ENCODE results near the gene SARNP. TPM values are rescaled to one million over a fixed set of nuclear protein-coding genes. Genes with fewer than 3 reads are reported as not detected.
A peak's percentile ranks its signal among the peaks of the same experiment; 100 is the strongest.
"Not testable (repeated sequence)": the region's sequence is repeated elsewhere in the genome, so short reads cannot be mapped to it uniquely, and the experiment has no call there.

Gene SARNP
- total RNA-seq, 2 donors from 2014 or later: 42.7 to 43.7 TPM

DNA sequence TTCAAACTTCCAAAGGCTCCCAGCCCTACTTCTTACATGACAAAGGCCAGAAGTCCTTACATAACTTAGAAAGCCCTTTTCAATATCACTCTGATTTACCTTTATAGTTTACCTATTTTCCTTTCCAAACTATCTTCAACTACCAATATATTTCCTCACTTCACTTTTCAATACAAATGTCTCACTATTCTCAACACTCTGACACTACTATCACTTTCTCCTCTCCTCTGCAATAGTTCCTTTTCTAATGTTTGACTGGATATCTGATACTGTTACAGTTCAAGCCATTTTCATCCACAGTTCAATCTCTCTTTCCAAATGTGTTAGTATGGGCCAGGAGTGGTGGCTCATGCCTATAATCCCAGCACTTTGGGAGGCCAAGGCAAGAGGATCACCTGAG lies 3.3 kb downstream of the SARNP start:
- no peak for ATAC-seq
- DNase-seq: no peak
- intact Hi-C loops (cut with DNase I, micrococcal nuclease): no loop called here

DNA sequence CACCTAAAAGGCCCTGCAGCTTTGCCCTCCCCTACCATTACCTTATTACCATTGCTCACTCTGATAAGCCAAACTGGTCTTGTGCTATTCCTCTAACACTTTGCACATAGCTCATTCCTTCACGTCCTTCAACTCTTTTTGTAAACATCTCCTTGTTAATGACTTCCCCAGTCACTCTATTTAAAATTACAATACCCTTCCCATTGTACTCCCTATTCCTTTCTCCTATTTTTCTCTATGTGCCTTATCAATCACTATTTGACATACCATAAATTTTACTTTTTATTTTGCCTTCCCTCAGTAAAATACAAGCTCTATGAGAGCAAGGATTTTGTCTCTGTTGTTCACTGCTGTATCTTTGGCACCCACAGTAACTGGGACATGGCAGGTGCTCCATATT lies 5.4 kb downstream of the SARNP start:
- intact Hi-C loops (cut with DNase I, micrococcal nuclease): no loop called here
- no peak for DNase-seq
- no peak for ATAC-seq

DNA sequence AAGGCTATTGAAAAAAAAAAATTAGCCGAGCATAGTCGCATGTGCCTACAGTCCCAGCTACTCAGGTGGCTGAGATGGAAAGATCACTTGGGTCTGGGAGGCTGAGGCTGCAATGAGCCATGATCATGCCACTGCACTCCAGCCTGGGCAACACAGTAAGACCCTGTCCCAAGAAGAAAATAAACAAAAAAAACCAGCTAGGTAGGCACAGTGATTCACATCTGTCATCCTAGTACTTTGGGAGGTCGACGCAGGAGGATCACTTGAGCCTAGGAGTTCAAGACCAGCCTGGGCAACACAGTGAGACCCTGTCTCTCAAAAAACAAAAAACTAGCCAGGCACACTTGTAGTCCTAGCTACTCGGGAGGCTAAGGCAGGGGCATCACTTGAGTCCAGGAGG lies 8.2 kb downstream of the SARNP start:
- DNase-seq: no peak
- intact Hi-C loops (cut with DNase I, micrococcal nuclease): no loop called here
- no peak for ATAC-seq

- intact Hi-C loops (cut with DNase I, micrococcal nuclease): no loop called here
- ATAC-seq: no peak
Observed at GRCh38 chr12:55806982-55807381, 10.5 kb downstream of the SARNP start.

GRCh38 chr12:55797550-55797949 lies 20.0 kb downstream of the SARNP start:
- ATAC-seq: no peak
- intact Hi-C loops (cut with DNase I, micrococcal nuclease): no loop called here
- no peak for DNase-seq

More at GRCh38 chr12:55806982-55807381, 10.5 kb downstream of the SARNP start:
- no peak for DNase-seq

- no peak for DNase-seq
- ATAC-seq: peak; percentile 71
- intact Hi-C loops (cut with DNase I, micrococcal nuclease): no loop called here
Observed at GRCh38 chr12:55797068-55797467, 20.5 kb downstream of the SARNP start.

GRCh38 chr12:55795950-55796349 lies 21.6 kb downstream of the SARNP start:
- ATAC-seq (no peak), DNase-seq (no peak)
- intact Hi-C loops (cut with DNase I, micrococcal nuclease): no loop called here

DNA sequence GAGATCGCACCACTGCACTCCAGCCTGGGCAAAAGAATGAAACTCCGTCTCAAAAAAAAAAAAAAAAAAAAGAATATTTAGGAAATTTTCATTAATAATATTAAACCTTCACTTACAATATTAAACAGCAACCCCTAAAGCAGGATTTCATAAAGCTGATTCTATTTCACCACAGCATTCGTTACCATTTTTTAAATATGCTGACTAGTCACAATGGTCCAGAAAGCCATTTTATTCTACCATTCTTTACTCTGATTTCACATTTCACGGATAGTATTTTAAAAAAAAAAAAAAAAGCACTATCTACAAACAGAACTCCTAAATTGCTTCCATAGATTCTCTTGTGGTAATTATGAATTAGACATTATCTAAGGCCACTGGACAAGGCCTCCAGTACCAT lies 27.6 kb downstream of the SARNP start:
- intact Hi-C loops (cut with DNase I, micrococcal nuclease): no loop called here
- no peak for ATAC-seq
- DNase-seq: no peak

DNA sequence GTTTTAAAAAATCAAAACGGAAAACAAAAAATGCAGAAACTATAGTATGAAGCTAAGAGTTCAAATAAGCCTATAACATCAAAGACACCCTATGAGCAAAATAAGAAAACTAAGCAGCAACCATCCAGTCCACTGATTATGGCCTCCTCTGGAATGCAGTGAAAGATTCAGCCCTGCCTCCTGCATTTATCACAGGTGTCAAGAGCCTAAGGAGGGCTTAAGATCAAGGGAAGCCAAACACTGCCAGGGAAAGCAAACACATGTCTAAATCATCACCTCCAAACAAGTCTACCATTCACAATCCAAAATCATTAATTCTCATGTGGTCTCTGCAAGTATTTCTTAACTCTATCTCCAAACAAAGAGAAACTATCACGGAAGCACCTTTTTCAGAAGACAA lies 28.4 kb downstream of the SARNP start:
- intact Hi-C loops (cut with DNase I, micrococcal nuclease): no loop called here
- DNase-seq: no peak
- no peak for ATAC-seq

GRCh38 chr12:55788546-55788945 lies 29.0 kb downstream of the SARNP start:
- intact Hi-C loops (cut with DNase I, micrococcal nuclease): no loop called here
- DNase-seq (no peak), ATAC-seq (no peak)

GRCh38 chr12:55780685-55781084 lies 36.8 kb downstream of the SARNP start:
- DNase-seq (no peak), ATAC-seq (no peak)
- intact Hi-C loops (cut with DNase I, micrococcal nuclease): no loop called here

- DNase-seq (no peak), ATAC-seq (no peak)
- intact Hi-C loops (cut with DNase I, micrococcal nuclease): no loop called here
Observed at GRCh38 chr12:55777856-55778255, 39.7 kb downstream of the SARNP start.

- DNase-seq (no peak), ATAC-seq (no peak)
- intact Hi-C loops (cut with DNase I, micrococcal nuclease): no loop called here
Observed at GRCh38 chr12:55771736-55772135, 45.8 kb downstream of the SARNP start.

DNA sequence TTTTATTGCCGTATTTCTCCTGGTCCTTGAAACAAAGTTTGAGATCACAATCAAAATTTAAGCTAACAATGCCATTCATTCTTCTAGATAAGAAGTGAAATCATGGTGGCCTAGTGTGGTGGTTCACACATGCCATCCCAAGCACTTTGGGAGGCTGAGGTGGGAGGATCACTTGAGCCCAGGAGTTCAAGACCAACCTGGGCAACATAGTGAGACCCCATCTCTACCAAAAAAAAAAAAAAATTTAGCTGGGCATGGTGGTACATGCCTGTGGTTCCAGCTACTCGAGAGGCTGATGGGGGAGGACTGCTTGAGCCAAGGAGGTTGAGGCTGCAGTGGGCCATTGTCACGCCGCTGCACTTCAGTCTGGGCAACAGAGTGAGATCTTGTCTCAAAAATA lies 50.4 kb downstream of the SARNP start:
- no peak for DNase-seq
- ATAC-seq: no peak
- intact Hi-C loops (cut with DNase I, micrococcal nuclease): no loop called here

DNA sequence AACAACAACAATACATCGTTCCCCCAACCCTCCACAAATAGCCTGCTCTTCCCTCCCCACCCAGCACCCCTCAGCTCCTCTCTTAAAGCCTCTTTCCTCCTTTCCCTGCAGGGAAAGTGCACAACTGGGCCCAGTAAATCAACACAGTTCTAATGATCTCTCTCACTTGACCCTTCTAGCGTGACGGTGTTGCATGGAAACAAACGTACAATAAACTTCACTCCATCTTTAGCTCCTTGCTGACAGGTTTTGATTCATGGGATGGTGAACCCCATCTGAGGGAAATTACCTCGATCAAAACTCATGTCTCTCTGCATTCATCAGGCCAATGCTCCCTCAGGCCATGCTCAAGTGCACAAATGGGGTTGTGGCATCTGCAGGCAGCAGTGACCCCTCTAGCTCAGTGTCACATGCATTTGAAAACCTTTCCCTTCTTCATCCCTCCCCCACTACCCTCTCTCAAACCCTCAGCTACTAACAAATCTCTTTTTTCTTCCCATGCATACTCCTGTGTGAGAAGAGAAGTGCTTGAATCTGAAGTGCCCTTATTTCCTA lies 51.7 kb downstream of the SARNP start:
- intact Hi-C loops (cut with DNase I, micrococcal nuclease): no loop called here
- DNase-seq (no peak), ATAC-seq (no peak)

DNA sequence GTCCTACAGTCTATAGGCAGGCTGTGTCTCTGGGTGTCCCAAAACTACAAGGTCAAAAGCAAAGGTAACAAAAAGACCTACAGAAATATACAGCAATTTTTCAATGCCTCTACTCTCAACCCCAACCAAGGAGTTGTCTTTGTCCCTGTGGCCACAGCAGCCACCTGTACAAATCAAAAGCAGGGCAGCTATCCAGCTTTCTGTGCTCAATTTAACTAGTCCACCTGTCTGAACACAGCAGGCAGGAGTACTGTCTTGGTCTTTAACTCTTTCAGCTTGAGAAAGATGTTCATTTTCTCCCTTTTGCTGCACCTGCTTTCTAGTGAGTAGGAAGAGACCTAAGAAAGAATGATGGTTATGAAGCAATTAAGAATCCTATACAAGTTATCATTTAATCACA lies 54.9 kb downstream of the SARNP start:
- ATAC-seq: no peak
- intact Hi-C loops (cut with DNase I, micrococcal nuclease): no loop called here
- no peak for DNase-seq

DNA sequence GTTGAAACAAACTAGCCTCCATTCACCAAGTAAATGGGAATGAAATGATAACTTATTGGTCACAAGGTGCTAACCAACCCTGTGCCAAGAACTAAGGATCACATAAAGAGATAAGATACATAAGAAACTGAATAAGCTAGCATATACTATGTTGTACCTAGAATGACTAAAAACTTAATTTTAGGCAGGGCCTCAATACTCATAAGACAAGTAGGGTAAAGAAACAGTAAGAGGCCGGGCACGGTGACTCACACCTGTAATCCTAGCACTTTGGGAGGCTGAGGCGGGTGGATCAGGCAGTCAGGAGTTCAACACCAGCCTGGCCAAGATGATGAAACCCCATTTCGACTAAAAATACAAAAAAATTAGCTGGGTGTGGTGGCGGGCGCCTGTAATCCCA lies 56.9 kb downstream of the SARNP start:
- intact Hi-C loops (cut with DNase I, micrococcal nuclease): no loop called here
- no peak for ATAC-seq

GRCh38 chr12:55758575-55758974 lies 58.9 kb downstream of the SARNP start:
- DNase-seq; intact Hi-C loops (cut with DNase I, micrococcal nuclease); ATAC-seq: not testable (repeated sequence)

More for the DNA sequence above, 56.9 kb downstream of the SARNP start:
- no peak for DNase-seq

DNA sequence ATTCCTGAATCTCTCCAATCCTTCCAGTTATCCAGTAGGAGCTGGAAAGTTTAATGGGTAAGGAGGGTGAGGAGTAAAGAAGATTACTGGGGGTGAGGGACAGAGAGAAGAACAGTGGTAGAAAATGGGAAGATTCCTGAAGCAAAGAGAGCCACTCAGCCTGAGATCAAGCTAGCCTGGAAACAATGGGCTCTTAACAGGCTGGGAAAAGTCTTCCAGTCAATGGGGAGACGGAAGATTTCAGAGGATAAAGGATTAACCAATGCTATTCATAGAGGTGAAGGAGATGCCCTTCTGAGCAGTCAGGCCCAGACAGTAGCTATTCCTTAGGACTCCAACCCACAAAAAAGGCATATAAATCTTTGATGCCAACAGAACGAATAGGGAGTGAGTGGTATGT lies 59.8 kb downstream of the SARNP start:
- DNase-seq (no peak), ATAC-seq (no peak)
- intact Hi-C loops (cut with DNase I, micrococcal nuclease): no loop called here

- DNase-seq: no peak
- intact Hi-C loops (cut with DNase I, micrococcal nuclease): no loop called here
- no peak for ATAC-seq
Observed at GRCh38 chr12:55755246-55755645, 62.3 kb downstream of the SARNP start.

- intact Hi-C loops (cut with DNase I, micrococcal nuclease): no loop called here
- no peak for DNase-seq
- no peak for ATAC-seq
Observed at GRCh38 chr12:55748230-55748993, 69.1 kb downstream of the SARNP start.

Measured in left colon (tissue), 2 donors.